ENCODE data around the gene XYLT1. TPM values are rescaled to one million over a fixed set of nuclear protein-coding genes. Genes with fewer than 3 reads are reported as not detected.
"Not testable (repeated sequence)": the region's sequence is repeated elsewhere in the genome, so short reads cannot be mapped to it uniquely, and the experiment has no call there.

XYLT1 gene
- polyA plus RNA-seq, 1 donor (not counting 4 experiments of a cell fraction or from before 2014, with no cell fraction given) = 4.4 TPM

GRCh38 chr16:17509194-17509593 lies 38.4 kb upstream of the XYLT1 start:
- Histone ChIP-seq H3K9me1 (ENCODE audit: control insufficient read depth, extremely low read depth, insufficient read depth, low read length) (no peaks in the 10 kb centered on the region), H2AFZ (ENCODE audit: control insufficient read depth, low read length) (no peak overlapping the region), H3K4me2 (ENCODE audit: control insufficient read depth, extremely low read depth, insufficient read depth, low read depth, low read length) (no peak overlapping the region), H4K20me1 (ENCODE audit: control insufficient read depth, extremely low read depth, insufficient read depth, low read length) (no peaks in the 10 kb centered on the region), H3K79me2 (ENCODE audit: control insufficient read depth, insufficient read depth, low read length) (no peaks in the 10 kb centered on the region), H3K4me3 (ENCODE audit: control insufficient read depth in 2 of 3, extremely low read depth in 1 of 3, insufficient read depth in 2 of 3, low read depth in 1 of 3, low read length in 3 of 3) (no peak overlapping the region), H3K36me3 (ENCODE audit: control insufficient read depth in 2 of 2, extremely low read depth in 1 of 2, insufficient read depth in 2 of 2, low read length in 2 of 2) (no peaks in the 10 kb centered on the region), H3K9ac (ENCODE audit: control insufficient read depth, extremely low read depth, insufficient read depth, low read length) (no peak overlapping the region), H3K4me1 (ENCODE audit: control insufficient read depth, extremely low read depth, insufficient read depth, low read length) (peaks cover 4% of the 10 kb centered on the region), H3K27ac (ENCODE audit: control insufficient read depth, insufficient read depth, low read length) (no peak overlapping the region), H3K27me3 (ENCODE audit: control insufficient read depth, extremely low read depth, insufficient read depth, low read length) (no peaks in the 10 kb centered on the region), H3K9me3 (ENCODE audit: control insufficient read depth, low read depth, low read length) (no peaks in the 10 kb centered on the region)
- TF ChIP-seq CTCF (optimal IDR thresholded peaks at IDR 0.05 in 1 of 3, IDR thresholded peaks at IDR 0.05 in 1 of 3, conservative IDR thresholded peaks at IDR 0.05 in 1 of 3; ENCODE audit: extremely low read depth in 1 of 3, insufficient read depth in 2 of 3, low read length in 3 of 3) (no peak), EZH2 (IDR thresholded peaks at IDR 0.05; ENCODE audit: low read length) (no peak)
- no peak for FAIRE-seq
- dilution Hi-C loops (cut with MboI; ENCODE audit: extremely low pct_ligation_motif_present, low sequenced_read_pairs) = no loop called here
- DNase-seq (ENCODE audit: low read depth, low spot score) = no peak

- dilution Hi-C loops (cut with MboI; ENCODE audit: extremely low pct_ligation_motif_present, low sequenced_read_pairs) = no loop called here
Observed at GRCh38 chr16:17508303-17508702, 37.5 kb upstream of the XYLT1 start.

GRCh38 chr16:17507516-17507915 lies 36.8 kb upstream of the XYLT1 start:
- H4K20me1 ChIP-seq (ENCODE audit: control insufficient read depth, extremely low read depth, insufficient read depth, low read length); dilution Hi-C loops (cut with MboI; ENCODE audit: extremely low pct_ligation_motif_present, low sequenced_read_pairs); H3K9me3 ChIP-seq (ENCODE audit: control insufficient read depth, low read depth, low read length); H3K9ac ChIP-seq (ENCODE audit: control insufficient read depth, extremely low read depth, insufficient read depth, low read length); H3K4me1 ChIP-seq (ENCODE audit: control insufficient read depth, extremely low read depth, insufficient read depth, low read length); FAIRE-seq; H3K4me2 ChIP-seq (ENCODE audit: control insufficient read depth, extremely low read depth, insufficient read depth, low read depth, low read length); DNase-seq (ENCODE audit: low read depth, low spot score); H3K36me3 ChIP-seq (ENCODE audit: control insufficient read depth in 2 of 2, extremely low read depth in 1 of 2, insufficient read depth in 2 of 2, low read length in 2 of 2); H3K4me3 ChIP-seq (ENCODE audit: control insufficient read depth in 2 of 3, extremely low read depth in 1 of 3, insufficient read depth in 2 of 3, low read depth in 1 of 3, low read length in 3 of 3); H3K9me1 ChIP-seq (ENCODE audit: control insufficient read depth, extremely low read depth, insufficient read depth, low read length); H3K27me3 ChIP-seq (ENCODE audit: control insufficient read depth, extremely low read depth, insufficient read depth, low read length); H3K79me2 ChIP-seq (ENCODE audit: control insufficient read depth, insufficient read depth, low read length); H2AFZ ChIP-seq (ENCODE audit: control insufficient read depth, low read length); H3K27ac ChIP-seq (ENCODE audit: control insufficient read depth, insufficient read depth, low read length): not testable (repeated sequence)

More at GRCh38 chr16:17508303-17508702, 37.5 kb upstream of the XYLT1 start:
- Histone ChIP-seq H3K4me3 (ENCODE audit: control insufficient read depth in 2 of 3, extremely low read depth in 1 of 3, insufficient read depth in 2 of 3, low read depth in 1 of 3, low read length in 3 of 3) (no peak overlapping the region), H3K36me3 (ENCODE audit: control insufficient read depth in 2 of 2, extremely low read depth in 1 of 2, insufficient read depth in 2 of 2, low read length in 2 of 2) (no peaks in the 10 kb centered on the region), H3K27me3 (ENCODE audit: control insufficient read depth, extremely low read depth, insufficient read depth, low read length) (no peaks in the 10 kb centered on the region), H2AFZ (ENCODE audit: control insufficient read depth, low read length) (no peak overlapping the region), H3K9ac (ENCODE audit: control insufficient read depth, extremely low read depth, insufficient read depth, low read length) (no peak overlapping the region), H3K9me3 (ENCODE audit: control insufficient read depth, low read depth, low read length) (no peaks in the 10 kb centered on the region), H3K4me1 (ENCODE audit: control insufficient read depth, extremely low read depth, insufficient read depth, low read length) (peaks cover 4% of the 10 kb centered on the region), H4K20me1 (ENCODE audit: control insufficient read depth, extremely low read depth, insufficient read depth, low read length) (no peaks in the 10 kb centered on the region), H3K27ac (ENCODE audit: control insufficient read depth, insufficient read depth, low read length) (no peak overlapping the region), H3K4me2 (ENCODE audit: control insufficient read depth, extremely low read depth, insufficient read depth, low read depth, low read length) (no peak overlapping the region), H3K79me2 (ENCODE audit: control insufficient read depth, insufficient read depth, low read length) (no peaks in the 10 kb centered on the region), H3K9me1 (ENCODE audit: control insufficient read depth, extremely low read depth, insufficient read depth, low read length) (no peaks in the 10 kb centered on the region)
- DNase-seq (ENCODE audit: low read depth, low spot score) = no peak
- FAIRE-seq = no peak
- TF ChIP-seq EZH2 (IDR thresholded peaks at IDR 0.05; ENCODE audit: low read length) (no peak), CTCF (optimal IDR thresholded peaks at IDR 0.05 in 1 of 3, IDR thresholded peaks at IDR 0.05 in 1 of 3, conservative IDR thresholded peaks at IDR 0.05 in 1 of 3; ENCODE audit: extremely low read depth in 1 of 3, insufficient read depth in 2 of 3, low read length in 3 of 3) (no peak)

GRCh38 chr16:17505828-17506227 lies 35.1 kb upstream of the XYLT1 start:
- H3K79me2 ChIP-seq (ENCODE audit: control insufficient read depth, insufficient read depth, low read length); FAIRE-seq; H3K9ac ChIP-seq (ENCODE audit: control insufficient read depth, extremely low read depth, insufficient read depth, low read length); H2AFZ ChIP-seq (ENCODE audit: control insufficient read depth, low read length); H4K20me1 ChIP-seq (ENCODE audit: control insufficient read depth, extremely low read depth, insufficient read depth, low read length); H3K27me3 ChIP-seq (ENCODE audit: control insufficient read depth, extremely low read depth, insufficient read depth, low read length); dilution Hi-C loops (cut with MboI; ENCODE audit: extremely low pct_ligation_motif_present, low sequenced_read_pairs); H3K9me1 ChIP-seq (ENCODE audit: control insufficient read depth, extremely low read depth, insufficient read depth, low read length); H3K36me3 ChIP-seq (ENCODE audit: control insufficient read depth in 2 of 2, extremely low read depth in 1 of 2, insufficient read depth in 2 of 2, low read length in 2 of 2); H3K4me3 ChIP-seq (ENCODE audit: control insufficient read depth in 2 of 3, extremely low read depth in 1 of 3, insufficient read depth in 2 of 3, low read depth in 1 of 3, low read length in 3 of 3); H3K4me2 ChIP-seq (ENCODE audit: control insufficient read depth, extremely low read depth, insufficient read depth, low read depth, low read length); DNase-seq (ENCODE audit: low read depth, low spot score); H3K9me3 ChIP-seq (ENCODE audit: control insufficient read depth, low read depth, low read length); H3K4me1 ChIP-seq (ENCODE audit: control insufficient read depth, extremely low read depth, insufficient read depth, low read length); H3K27ac ChIP-seq (ENCODE audit: control insufficient read depth, insufficient read depth, low read length): not testable (repeated sequence)
